HG03457 (cell line): ENCODE measurements around the gene ANXA6.

ENCODE experiments used
- ATAC-seq: cut with Tn5 transposase; IDR thresholded peaks from one replicate; pipeline ENCODE4 v1.9.1; 2021; ENCODE audit warnings: moderate number of reproducible peaks; ENCODE audit not compliant: unreplicated experiment

Gene ANXA6

DNA sequence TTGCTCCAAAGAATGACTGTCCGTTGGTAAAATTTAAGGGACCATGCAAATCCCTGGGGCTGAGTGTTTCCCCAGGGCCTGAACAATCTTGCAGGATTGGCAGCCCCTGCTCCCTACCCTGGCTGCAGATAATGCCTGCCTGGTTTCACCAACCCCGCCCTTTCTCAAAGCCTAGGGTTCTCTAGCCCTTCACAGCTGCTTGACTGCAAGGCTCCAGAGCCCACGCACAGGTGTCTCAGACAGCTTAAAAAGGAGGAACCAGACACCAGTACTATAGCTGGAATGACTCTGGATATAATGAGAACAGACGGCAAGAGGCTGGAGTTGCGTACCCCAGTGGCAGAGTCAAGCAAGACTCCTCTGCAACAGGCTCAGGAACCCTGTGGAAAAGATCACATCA, 51.5 kb downstream of the ANXA6 start:
- ATAC-seq = no peak

DNA sequence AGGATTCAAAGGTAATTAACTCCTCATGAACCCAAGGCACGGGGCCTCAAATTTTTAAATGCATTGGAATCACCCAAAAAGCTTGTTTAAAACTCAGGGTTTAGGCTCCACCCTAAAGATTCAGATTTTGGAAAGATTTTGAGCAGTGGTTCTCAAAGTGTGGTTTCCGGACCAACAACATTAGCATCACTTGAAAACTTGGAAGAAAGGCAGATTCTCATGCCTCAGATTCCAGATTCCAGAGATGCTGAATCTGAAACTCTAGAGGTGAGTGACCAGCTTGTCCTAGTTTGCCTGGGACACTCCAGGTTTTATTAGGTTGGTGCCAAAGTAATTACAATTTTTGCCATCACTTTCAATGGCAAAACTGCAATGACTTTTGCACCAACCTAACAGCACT, 52.0 kb downstream of the ANXA6 start:
- ATAC-seq = no peak

DNA sequence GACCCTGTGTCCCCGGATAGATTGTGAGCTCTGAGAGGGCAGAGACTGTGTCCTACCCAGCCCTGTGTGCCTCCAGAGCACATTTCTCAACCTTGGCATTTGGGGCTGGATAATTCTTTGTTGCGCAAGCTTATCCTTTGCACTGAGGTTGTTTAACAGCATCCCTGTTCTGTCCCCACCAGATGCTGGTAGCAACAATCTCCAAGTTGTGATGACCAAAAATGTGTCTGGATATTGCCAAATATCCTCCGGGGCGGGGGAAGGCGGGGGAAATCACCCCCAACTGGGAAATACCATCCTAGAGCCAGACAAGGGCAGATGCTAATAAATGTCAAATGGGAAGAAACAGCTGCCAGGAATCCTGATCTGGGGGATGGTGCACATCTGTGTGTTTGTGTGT, 52.8 kb downstream of the ANXA6 start:
- ATAC-seq = no peak

GRCh38 chr5:151101746-151102145, 55.8 kb downstream of the ANXA6 start:
- ATAC-seq = no peak

GRCh38 chr5:151101151-151101550, 56.4 kb downstream of the ANXA6 start:
- no peak for ATAC-seq

- ATAC-seq = no peak
Measured at GRCh38 chr5:151100681-151101080, 56.9 kb downstream of the ANXA6 start.

DNA sequence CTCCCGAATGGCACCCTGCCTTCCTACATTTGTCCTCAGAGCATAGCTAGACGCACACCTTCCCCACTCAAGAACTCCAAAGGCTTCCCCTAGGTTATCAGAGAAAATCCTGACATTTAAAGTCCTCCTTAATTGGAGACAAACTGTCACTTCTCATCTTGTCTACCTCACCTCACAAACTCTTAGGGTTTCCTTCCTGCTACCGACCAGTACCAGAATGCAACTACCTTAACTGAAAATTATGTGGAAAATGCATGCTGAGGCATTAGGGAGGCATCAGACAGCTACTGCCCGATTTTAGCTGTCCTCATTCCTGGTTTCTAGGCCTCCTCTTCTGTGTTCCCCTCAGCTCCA, 58.8 kb downstream of the ANXA6 start:
- ATAC-seq = no peak

DNA sequence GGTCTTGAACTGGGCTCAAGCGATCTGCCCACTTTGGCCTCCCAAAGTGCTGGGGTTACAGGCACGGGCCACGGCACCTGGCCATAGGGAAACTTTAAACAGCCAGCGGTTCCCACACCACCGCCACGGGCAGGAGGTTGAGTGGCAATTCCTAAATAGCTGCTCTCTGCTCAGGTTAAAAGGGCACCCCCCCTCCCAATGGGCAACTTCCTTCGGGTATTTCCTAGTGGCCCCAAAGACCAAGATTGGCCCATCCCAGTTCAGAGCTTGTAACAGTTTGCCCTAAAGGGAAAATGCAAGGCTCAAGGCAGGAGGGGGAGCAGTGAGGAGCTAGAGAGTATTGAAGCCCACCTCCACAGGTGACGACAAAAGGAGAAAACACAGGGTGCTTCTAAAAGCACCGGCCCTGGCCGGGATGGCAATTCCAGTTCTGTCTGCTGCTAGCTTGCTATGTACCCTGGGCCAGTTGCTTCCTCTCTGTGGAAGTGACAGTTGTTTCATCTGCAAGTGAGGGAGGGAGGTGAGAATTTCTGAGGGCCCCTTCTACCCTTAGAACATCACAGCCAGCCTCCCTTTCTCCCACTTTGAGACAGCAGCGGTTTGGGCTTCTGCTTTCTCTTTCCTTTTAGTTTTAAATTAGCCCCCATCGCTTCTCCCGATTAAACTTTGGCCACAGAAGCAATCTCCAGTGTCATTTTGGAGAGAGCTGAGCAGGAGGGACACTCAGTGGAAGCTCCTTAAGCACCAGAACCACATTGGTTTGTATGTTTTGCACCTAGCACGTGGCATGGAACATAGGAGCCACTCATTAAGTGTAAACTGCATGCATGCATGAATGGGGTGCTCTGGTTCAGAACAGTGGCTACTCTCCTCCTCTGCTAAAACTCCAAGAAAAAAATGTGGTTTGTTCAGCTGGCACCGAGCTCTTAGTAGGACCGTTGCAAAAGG, 59.5 kb downstream of the ANXA6 start:
- ATAC-seq = no peak

DNA sequence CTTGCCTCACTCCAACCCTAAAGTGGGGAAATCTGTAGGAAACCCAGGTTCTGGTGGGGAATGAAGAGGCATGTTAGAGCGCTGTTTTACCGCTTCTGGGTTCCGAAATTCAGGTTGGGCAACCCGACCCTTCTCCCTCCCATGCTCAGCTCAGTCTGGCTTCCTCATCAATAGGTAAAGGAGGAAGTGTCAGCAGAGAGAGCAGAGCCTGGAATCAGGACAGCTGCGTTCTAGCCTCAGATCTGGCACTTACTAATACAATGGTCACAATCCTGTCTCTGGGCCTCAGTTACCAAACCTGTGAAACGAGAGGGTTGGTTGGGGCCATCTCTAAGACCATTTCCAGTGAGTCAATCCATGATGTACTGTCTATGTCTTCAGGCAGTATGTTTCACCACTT, 60.5 kb downstream of the ANXA6 start:
- ATAC-seq = no peak

- ATAC-seq = no peak
Measured at GRCh38 chr5:151096001-151096373, 61.6 kb downstream of the ANXA6 start.

- no peak for ATAC-seq
Measured at GRCh38 chr5:151095341-151096000, 62.1 kb downstream of the ANXA6 start.

- no peak for ATAC-seq
Measured at GRCh38 chr5:151094852-151095245, 62.7 kb downstream of the ANXA6 start.

- peak; percentile 69 for ATAC-seq
Measured at GRCh38 chr5:151094030-151094851, 63.3 kb downstream of the ANXA6 start.

DNA sequence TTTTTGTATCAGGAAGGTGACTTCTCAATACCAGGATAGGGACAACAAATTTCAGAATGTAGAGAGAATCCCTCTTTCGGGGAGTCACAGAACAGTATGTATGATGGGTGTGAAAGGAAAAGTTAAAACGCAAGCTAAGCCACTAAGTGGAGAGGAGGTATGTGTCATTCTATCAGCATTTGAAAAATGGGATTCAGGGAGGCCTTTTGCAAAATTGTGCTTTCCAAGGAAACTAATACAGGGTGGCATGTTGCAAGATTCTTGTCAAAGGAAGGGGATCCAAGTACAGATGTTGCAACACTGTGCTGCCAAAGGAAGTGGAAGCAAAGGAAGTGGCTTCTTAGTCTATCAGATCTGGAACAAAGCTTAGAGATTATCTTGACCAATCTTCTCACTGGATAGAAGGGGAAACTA, 64.1 kb downstream of the ANXA6 start:
- ATAC-seq = no peak

GRCh38 chr5:151092762-151093161, 64.8 kb downstream of the ANXA6 start:
- no peak for ATAC-seq

DNA sequence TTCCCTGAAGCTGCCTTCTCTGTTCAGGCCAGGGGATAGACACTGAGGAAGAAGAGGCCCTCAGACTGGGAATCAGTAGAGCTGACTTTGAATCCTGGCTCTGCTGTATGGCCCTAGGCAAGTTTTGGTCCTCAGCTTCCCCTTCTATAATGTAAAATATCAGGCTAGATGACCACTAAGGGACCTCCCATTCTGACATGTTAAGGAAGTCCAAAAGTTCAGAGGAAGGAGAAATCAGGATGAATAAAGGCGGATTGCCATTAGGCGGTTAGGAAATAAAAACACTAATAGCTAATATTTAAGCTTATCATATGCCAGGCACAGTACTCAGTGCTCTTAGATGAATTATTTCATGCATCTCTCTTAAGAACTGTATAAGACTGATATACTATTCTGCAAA, 67.9 kb downstream of the ANXA6 start:
- no peak for ATAC-seq

DNA sequence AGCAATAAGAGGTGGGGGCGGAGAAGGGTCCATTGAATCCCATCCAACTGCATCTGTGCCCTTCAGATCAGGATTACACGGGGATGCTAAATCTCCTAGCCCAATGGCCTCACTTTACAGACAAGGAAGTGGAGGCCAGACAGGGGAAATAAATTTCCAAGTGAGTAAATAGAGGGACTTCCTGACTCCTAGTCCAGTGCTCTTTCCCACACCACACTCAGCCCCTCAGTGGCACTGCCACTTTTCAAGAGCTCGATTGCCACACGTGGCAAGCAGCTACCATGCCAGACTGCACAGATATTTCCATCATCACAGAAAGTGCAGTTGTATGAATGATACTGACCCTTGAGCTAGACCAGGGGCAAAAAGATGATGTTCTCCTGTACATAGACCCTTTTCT, 68.6 kb downstream of the ANXA6 start:
- ATAC-seq = no peak

DNA sequence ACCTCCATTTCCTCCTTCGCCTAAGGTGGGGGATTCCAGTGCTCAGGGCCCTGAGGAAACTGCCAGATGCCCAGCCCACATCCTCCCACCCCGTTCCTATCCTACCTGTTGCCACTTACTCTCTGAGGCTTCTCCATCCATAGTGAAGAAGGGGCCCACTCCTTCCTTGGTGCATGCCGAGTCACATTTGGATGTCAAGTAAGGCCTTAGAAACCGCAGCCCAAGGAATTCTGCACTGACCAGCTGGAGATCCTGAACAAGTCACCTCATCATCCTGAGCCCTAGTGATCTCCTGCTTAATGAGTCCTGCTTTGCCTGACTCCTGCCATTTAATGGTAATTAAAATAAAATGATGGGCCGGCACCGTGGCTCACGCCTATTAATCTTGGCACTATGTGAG, 70.1 kb downstream of the ANXA6 start:
- ATAC-seq = no peak

DNA sequence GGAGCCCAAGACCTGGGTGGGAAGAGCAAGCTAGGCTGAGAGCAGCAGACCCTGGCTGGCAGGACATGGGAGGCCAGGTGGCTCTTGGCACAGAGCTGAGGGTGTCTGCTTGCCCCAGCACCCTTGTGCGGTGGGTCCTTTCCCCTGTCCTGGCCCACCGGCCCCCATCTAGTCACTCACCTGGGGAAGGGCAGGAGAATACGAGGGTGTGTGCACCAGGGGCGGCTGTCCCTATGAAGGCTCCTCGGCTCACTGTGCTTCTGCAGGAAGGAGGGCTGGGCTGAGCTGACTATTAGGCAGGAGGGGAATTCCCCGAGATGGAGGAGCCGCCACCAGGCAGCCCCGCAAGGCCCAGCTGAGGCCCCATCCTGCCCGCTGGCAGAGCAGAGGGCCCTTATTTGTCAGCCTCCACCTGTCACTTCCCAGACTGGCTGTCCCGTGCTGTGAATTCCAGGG, 70.6 kb downstream of the ANXA6 start:
- peak; percentile 67 for ATAC-seq

- no peak for ATAC-seq
Measured at GRCh38 chr5:151086192-151086869, 71.2 kb downstream of the ANXA6 start.

- no peak for ATAC-seq
Measured at GRCh38 chr5:151085517-151086041, 72.0 kb downstream of the ANXA6 start.
